Pancreas (tissue), 10 donors: ENCODE measurements around the gene SYT9. TPM values are rescaled to one million over a fixed set of nuclear protein-coding genes. Genes with fewer than 3 reads are reported as not detected.
"Not testable (repeated sequence)": the region's sequence is repeated elsewhere in the genome, so short reads cannot be mapped to it uniquely, and the experiment has no call there.

Experiments
- ATAC-seq, 4 donors: fragments of 200-7000 bp; cut with Tn5 transposase; one replicate each; pipeline versions ENCODE4 v1.8.0 to v1.9.1; 2020; ENCODE audit warnings: mild to moderate bottlenecking in 4 of 4, moderate library complexity in 4 of 4
- DNase-seq, 6 donors: peaks; one replicate each; pipeline ENCODE4 v3.0.0-alpha.2; 2020
- FAIRE-seq: peaks from 2 replicates; lab custom pipeline; 2012; peaks lifted over from hg19 to GRCh38; lab: Jason Lieb, UNC
- H3K27ac ChIP-seq, 4 donors: fragments of 200-600 bp; sonication (generic); 1 replicate in 3 of 4; 2 replicates in 1 of 4; pipeline versions ENCODE4 v1.5.0 to v1.8.0; 2020
- H3K27me3 ChIP-seq, 4 donors: fragments of 200-600 bp; one replicate each; pipeline ENCODE4 v1.8.0; 2021
- H3K36me3 ChIP-seq, 3 donors: fragments of 200-600 bp; sonication (generic) in 1 of 3; one replicate each; pipeline versions ENCODE4 v1.5.0 to v1.8.0; 2020 to 2021
- H3K4me1 ChIP-seq, 3 donors: fragments of 200-600 bp; one replicate each; pipeline ENCODE4 v1.8.0; 2021
- H3K4me3 ChIP-seq, 4 donors: fragments of 200-600 bp; sonication (generic) in 2 of 4; one replicate each; pipeline versions ENCODE4 v1.5.0 to v1.8.0; 2020 to 2021
- H3K9me3 ChIP-seq, 4 donors: fragments of 200-600 bp; one replicate each; pipeline ENCODE4 v1.8.0; 2021
- WGBS, 2 donors: extraction: QIAGEN DNeasy Blood & Tissue Kit; methylation state at CpG; one replicate each; pipeline ENCODE4 v1.1.7; 2013; 5-methylcytosine and 5-hydroxymethylcytosine counted together
- intact Hi-C, 3 donors: fragments of 100-400 bp; cut with DNase I; formaldehyde crosslinking; loops; one replicate each; pipeline versions ENCODE4 v1.11.1 to v1.14.2; 2022
- polyA plus RNA-seq, 2 donors: library from polyadenylated mRNA; stranded (reverse); fragments of 200-250 nt; gene quantifications; one replicate each; pipeline ENCODE4 v1.2.3, GENCODE V29; 2013
- total RNA-seq, 6 donors: library from RNA; stranded (reverse); fragmentation: NEBNext Ultra II Directional in 4 of 6; extraction: Animal tissue kit (Norgen Biotek cat#: 25700) in 4 of 6; gene quantifications; one replicate each; pipeline versions ENCODE4 v1.2.1 to v1.2.4, GENCODE V29; 2021 to 2023
- TF ChIP-seq, protein P1 (sequence below), 4 donors: fragments of 200-600 bp; sonication (generic) in 3 of 4; IDR thresholded peaks; one replicate each; pipeline versions ENCODE4 v1.5.0 to v1.8.0; 2021; ENCODE audit warnings: antibody characterized with exemption in 4 of 4
- donor health status: healthy with polysubstance abuse.
- donor health status: DM: no; HTN: no; CAD: no; lungs with moderate emphysema.
- donor health status: DM: no; HTN: no; CAD: no.
- donor health status: control.
- donor health status: control.
- donor health status: Bipolar disorder and iron deficiency.
- donor health status: DM: yes; HTN: yes; CAD: no.
- donor health status: DM: no; HTN: no; CAD: no.
- donor health status: DM: no; HTN: no; CAD: no.
- donor health status: DM: yes; HTN: yes; CAD: no.

The SYT9 gene
- total and polyA plus RNA-seq, 8 donors, result 0.38 to 2.0 (median 1.0) TPM

DNA sequence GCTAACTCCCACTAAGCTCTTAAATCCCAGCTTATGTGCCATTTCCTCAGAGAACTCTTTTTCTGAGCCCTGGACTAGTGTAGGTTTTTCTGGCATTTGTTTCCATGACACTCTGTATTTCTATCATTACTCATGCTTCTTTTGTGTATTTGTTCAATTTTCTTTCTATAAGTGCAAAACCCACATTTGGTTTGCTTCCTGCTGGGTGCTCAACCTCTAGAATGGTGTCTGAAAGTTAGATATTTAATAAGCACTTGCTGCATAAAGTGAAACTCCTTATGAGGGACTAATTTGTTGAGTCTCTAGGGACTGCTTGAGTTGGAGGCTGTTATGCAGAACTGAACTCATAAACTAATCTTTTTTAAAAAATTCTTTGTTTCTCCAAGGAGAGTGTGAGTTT, 68.6 kb downstream of the SYT9 start:
- intact Hi-C loops, result no loop called here
- Histone ChIP-seq H3K27me3 (no peaks in the 10 kb centered on the region), H3K4me1 (no peaks in the 10 kb centered on the region), H3K27ac (no peak overlapping the region), H3K36me3 (no peaks in the 10 kb centered on the region), H3K4me3 (no peak overlapping the region), H3K9me3 (no peaks in the 10 kb centered on the region)
- TF ChIP-seq, protein P1, sequence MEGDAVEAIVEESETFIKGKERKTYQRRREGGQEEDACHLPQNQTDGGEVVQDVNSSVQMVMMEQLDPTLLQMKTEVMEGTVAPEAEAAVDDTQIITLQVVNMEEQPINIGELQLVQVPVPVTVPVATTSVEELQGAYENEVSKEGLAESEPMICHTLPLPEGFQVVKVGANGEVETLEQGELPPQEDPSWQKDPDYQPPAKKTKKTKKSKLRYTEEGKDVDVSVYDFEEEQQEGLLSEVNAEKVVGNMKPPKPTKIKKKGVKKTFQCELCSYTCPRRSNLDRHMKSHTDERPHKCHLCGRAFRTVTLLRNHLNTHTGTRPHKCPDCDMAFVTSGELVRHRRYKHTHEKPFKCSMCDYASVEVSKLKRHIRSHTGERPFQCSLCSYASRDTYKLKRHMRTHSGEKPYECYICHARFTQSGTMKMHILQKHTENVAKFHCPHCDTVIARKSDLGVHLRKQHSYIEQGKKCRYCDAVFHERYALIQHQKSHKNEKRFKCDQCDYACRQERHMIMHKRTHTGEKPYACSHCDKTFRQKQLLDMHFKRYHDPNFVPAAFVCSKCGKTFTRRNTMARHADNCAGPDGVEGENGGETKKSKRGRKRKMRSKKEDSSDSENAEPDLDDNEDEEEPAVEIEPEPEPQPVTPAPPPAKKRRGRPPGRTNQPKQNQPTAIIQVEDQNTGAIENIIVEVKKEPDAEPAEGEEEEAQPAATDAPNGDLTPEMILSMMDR (IDR thresholded peaks at IDR 0.05), result no peak
- ATAC-seq (no peak), DNase-seq (no peak), FAIRE-seq (no peak)

DNA sequence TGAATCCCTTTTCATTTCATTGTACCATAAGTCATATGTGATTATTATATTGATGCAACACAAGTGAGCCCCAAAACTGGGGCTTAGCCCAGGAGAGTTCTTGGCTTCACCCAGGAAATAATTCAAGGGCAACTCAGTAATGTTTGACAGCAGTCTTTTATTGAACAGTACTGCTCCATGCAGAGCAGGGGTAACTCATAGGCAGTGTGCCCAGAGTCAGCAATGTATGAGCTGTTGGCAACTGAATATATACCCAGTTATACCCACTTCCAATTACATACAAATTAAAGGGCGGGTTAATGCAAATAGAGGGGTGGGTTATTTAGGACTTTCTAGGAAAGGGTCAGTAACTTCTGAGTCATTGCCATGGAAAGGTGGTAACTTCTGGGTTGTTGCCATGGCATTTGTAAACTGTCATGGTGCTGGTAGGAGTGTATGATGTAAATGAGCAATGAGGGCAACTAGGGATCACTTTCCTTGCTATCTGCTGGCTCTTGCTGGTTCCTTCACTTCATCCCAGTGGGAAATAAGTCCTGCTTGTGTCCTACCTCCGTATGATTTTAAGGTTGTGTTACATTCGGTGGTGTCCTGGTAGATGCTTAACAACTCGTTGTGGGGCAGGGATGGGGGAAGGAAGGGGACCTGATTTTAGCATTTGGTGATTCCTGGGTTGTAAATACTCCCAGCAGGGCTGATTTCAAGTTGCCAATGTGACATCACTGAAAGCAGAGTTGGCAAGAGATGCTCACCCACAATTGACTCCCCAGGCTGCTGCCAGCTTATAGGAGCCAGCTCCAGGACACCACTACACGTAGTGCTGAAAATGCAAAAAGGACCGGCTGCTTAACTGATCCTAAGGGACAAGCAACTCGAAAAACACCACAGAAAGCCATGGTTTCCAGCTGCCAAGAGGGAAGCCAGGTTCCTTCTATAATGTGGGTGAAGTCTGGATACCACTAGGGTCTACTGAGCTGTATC, 70.1 kb downstream of the SYT9 start:
- Histone ChIP-seq H3K27me3 (no peaks in the 10 kb centered on the region), H3K4me1 (no peaks in the 10 kb centered on the region), H3K4me3 (no peak overlapping the region), H3K27ac (no peak overlapping the region), H3K9me3 (no peaks in the 10 kb centered on the region), H3K36me3 (no peaks in the 10 kb centered on the region)
- ATAC-seq, result no peak
- no peak for FAIRE-seq
- DNase-seq, result no peak
- intact Hi-C loops, result no loop called here
- TF ChIP-seq, protein P1 (IDR thresholded peaks at IDR 0.05), result no peak
- 56 to 70% methylated on average over 7 of the region's 7 CpGs for WGBS, 2 donors

DNA sequence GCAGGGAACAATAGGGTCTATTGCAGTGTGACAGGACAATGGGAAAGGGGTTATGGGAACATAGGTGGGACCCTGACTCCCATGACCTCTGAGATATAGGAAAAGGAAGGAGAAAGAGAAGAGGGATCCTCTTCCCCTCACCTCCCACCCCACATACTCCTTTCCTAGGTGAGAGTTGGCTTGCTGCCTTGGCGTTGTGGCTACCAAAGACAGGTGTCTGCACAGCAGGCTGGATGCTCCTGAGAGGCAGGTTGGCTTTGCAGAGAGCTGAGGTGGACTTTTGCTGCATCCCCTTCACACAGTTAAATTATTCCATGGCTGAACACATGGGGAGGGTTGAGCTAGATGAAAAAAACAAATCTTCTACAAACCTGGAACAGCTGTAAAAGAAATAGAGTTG, 80.7 kb downstream of the SYT9 start:
- FAIRE-seq, result no peak
- intact Hi-C loops, result no loop called here

DNA sequence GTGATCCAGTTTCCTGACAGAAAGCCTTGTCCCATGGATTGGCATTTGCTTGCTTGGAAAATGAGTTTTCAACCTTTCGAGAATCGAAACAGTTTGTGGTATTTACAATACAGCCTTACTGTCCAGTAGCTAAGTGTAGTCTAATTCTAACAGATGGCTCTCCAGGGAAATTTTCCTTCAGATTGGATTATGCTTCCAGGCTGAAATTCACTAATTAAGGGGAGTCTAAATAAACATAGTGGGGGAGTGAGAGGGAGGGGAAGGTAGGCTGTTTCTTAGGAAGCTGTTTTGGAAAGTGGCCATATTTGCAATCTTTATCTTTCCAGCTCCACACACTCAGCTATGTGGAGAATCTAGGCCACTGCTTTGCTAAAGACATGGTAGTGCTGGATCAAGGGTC, 81.3 kb downstream of the SYT9 start:
- DNase-seq (no peak), FAIRE-seq (no peak), ATAC-seq (no peak)
- H3K27ac ChIP-seq, result no peak overlapping the region
- WGBS, 2 donors, result 80 to 82% methylated on average over 2 of the region's 2 CpGs
- H3K4me1 ChIP-seq, result no peaks in the 10 kb centered on the region
- no peaks in the 10 kb centered on the region for H3K36me3 ChIP-seq
- no peak overlapping the region for H3K4me3 ChIP-seq
- intact Hi-C loops, result no loop called here
- H3K9me3 ChIP-seq, result no peaks in the 10 kb centered on the region
- TF ChIP-seq, protein P1 (IDR thresholded peaks at IDR 0.05), result no peak
- H3K27me3 ChIP-seq, result no peaks in the 10 kb centered on the region

More for the DNA sequence above, 80.7 kb downstream of the SYT9 start:
- H3K4me3 ChIP-seq, result no peak overlapping the region
- TF ChIP-seq, protein P1 (IDR thresholded peaks at IDR 0.05), result no peak
- H3K27me3 ChIP-seq, result no peaks in the 10 kb centered on the region
- no peak overlapping the region for H3K27ac ChIP-seq
- 79 to 88% methylated on average over 1 of the region's 1 CpG for WGBS, 2 donors
- H3K36me3 ChIP-seq, result no peaks in the 10 kb centered on the region
- no peak for ATAC-seq
- H3K4me1 ChIP-seq, result no peaks in the 10 kb centered on the region
- H3K9me3 ChIP-seq, result no peaks in the 10 kb centered on the region
- DNase-seq, result no peak

DNA sequence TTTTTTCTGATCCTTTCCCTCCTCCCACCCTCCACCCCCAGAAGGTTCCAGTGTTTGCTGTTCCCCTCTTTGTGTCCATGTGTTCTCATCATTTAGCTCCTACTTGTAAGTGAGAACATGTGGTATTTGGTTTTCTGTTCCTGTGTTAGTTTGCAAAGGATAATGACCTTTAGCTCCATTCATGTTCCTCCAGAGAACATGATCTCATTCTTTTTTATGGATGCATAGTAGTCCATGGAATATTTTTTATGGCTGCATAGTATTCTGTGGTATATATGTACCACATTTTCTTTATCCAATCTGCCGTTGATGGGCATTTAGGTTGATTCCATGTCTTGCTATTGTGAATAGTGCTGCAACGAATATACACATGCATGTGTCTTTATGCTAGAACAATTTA, 83.7 kb downstream of the SYT9 start:
- H3K9me3 ChIP-seq, DNase-seq, H3K27me3 ChIP-seq, H3K4me3 ChIP-seq, intact Hi-C loops, H3K27ac ChIP-seq, FAIRE-seq, ATAC-seq, H3K4me1 ChIP-seq, H3K36me3 ChIP-seq: not testable (repeated sequence)
- WGBS, 2 donors, result 58 to 72% methylated on average over 2 of the region's 2 CpGs
